Activated CD4-positive, alpha-beta T cell treated with anti-CD3 and anti-CD28 coated beads for 36 hours (primary cell): ENCODE measurements around the gene HDAC4. TPM values are rescaled to one million over a fixed set of nuclear protein-coding genes. Genes with fewer than 3 reads are reported as not detected.

ENCODE experiments used
- ATAC-seq: fragments of 200-7000 bp; cut with Tn5 transposase; one replicate; pipeline ENCODE4 v1.10.0; 2021; ENCODE audit warnings: mild to moderate bottlenecking, moderate library complexity
- CTCF ChIA-PET: fragments of 350-600 bp; sonication (Branson Sonifier 250); formaldehyde crosslinking; loops from one replicate; lab custom pipeline; 2021; ENCODE audit warnings: antibody characterized with exemption; lab: Charles Lee
- POLR2A ChIA-PET: fragments of 350-600 bp; sonication (Branson Sonifier 250); formaldehyde crosslinking; loops from one replicate; lab custom pipeline; 2021; ENCODE audit warnings: antibody characterized with exemption, inconsistent platforms; lab: Charles Lee
- DNase-seq: peaks from one replicate; pipeline ENCODE4 v3.0.0-alpha.2; 2020
- H3K27ac Mint-ChIP-seq: one replicate; pipeline ENCODE4 v1.8.0; 2021; ENCODE audit warnings: mixed read lengths
- H3K27me3 Mint-ChIP-seq: one replicate; pipeline ENCODE4 v1.8.0; 2021; ENCODE audit warnings: mixed read lengths
- H3K36me3 Mint-ChIP-seq: one replicate; pipeline ENCODE4 v1.8.0; 2021; ENCODE audit warnings: low read depth, mixed read lengths
- H3K4me1 Mint-ChIP-seq: one replicate; pipeline ENCODE4 v1.8.0; 2021; ENCODE audit warnings: mixed read lengths
- H3K4me3 Mint-ChIP-seq: one replicate; pipeline ENCODE4 v1.8.0; 2021; ENCODE audit warnings: mild to moderate bottlenecking, moderate library complexity, mixed read lengths
- H3K9me3 Mint-ChIP-seq: one replicate; pipeline ENCODE4 v1.8.0; 2021; ENCODE audit warnings: low read depth, mixed read lengths
- intact Hi-C, 2 experiments: fragments of 100-400 bp; cut with DNase I in 1 of 2; cut with micrococcal nuclease in 1 of 2; formaldehyde crosslinking; loops; one replicate each; pipeline versions ENCODE4 v1.14.2 to v1.15.1; 2022 to 2024; cut with DNase I, micrococcal nuclease
- total RNA-seq, 2 experiments: library from RNA; stranded (reverse); gene quantifications; one replicate each; pipeline ENCODE4 v1.2.3, GENCODE V29; 2021

Gene HDAC4
- total RNA-seq, 2 experiments from 2014 or later, result 25.4 to 30.4 TPM

- CTCF ChIA-PET, result no interaction called here
- H3K27me3 Mint-ChIP-seq, result no peaks in the 10 kb centered on the region
Observed at GRCh38 chr2:239192456-239192855, 208.4 kb downstream of the HDAC4 start.

GRCh38 chr2:239190921-239191885 is 209.6 kb downstream of the HDAC4 start:
- no peak overlapping the region for H3K27ac Mint-ChIP-seq
- POLR2A ChIA-PET, result no interaction called here
- no peaks in the 10 kb centered on the region for H3K9me3 Mint-ChIP-seq
- no peak overlapping the region for H3K4me3 Mint-ChIP-seq
- H3K27me3 Mint-ChIP-seq, result no peaks in the 10 kb centered on the region
- no peak for ATAC-seq
- peak; percentile 2 for DNase-seq
- CTCF ChIA-PET, result no interaction called here
- intact Hi-C loops, result no loop called here
- peaks cover 33% of the 10 kb centered on the region for H3K36me3 Mint-ChIP-seq
- peaks cover 11% of the 10 kb centered on the region for H3K4me1 Mint-ChIP-seq

More at GRCh38 chr2:239192456-239192855, 208.4 kb downstream of the HDAC4 start:
- Mint-ChIP-seq H3K4me3 (no peak overlapping the region), H3K27ac (peak overlapping the region; percentile 25), H3K4me1 (peaks cover 16% of the 10 kb centered on the region), H3K36me3 (peaks cover 26% of the 10 kb centered on the region), H3K9me3 (no peaks in the 10 kb centered on the region)
- DNase-seq (no peak), ATAC-seq (no peak)
- intact Hi-C loops, result no loop called here
- POLR2A ChIA-PET, result no interaction called here

- ChIA-PET POLR2A (no interaction called here), CTCF (no interaction called here)
- Mint-ChIP-seq H3K36me3 (peaks cover 30% of the 10 kb centered on the region), H3K27me3 (no peaks in the 10 kb centered on the region), H3K4me3 (no peak overlapping the region), H3K27ac (no peak overlapping the region), H3K4me1 (peaks cover 6% of the 10 kb centered on the region), H3K9me3 (no peaks in the 10 kb centered on the region)
- intact Hi-C loops, result no loop called here
- ATAC-seq (no peak), DNase-seq (peak; percentile 2)
Observed at GRCh38 chr2:239190361-239190760, 210.5 kb downstream of the HDAC4 start.

GRCh38 chr2:239189711-239190131 is 211.1 kb downstream of the HDAC4 start:
- peaks cover 30% of the 10 kb centered on the region for H3K36me3 Mint-ChIP-seq
- no peak overlapping the region for H3K27ac Mint-ChIP-seq
- ChIA-PET POLR2A (no interaction called here), CTCF (no interaction called here)
- no peak for ATAC-seq
- intact Hi-C loops, result no loop called here
- H3K9me3 Mint-ChIP-seq, result no peaks in the 10 kb centered on the region
- H3K27me3 Mint-ChIP-seq, result no peaks in the 10 kb centered on the region
- H3K4me1 Mint-ChIP-seq, result peaks cover 6% of the 10 kb centered on the region
- peak; percentile 2 for DNase-seq
- no peak overlapping the region for H3K4me3 Mint-ChIP-seq

- Mint-ChIP-seq H3K9me3 (no peaks in the 10 kb centered on the region), H3K27me3 (no peaks in the 10 kb centered on the region), H3K4me3 (no peak overlapping the region), H3K27ac (no peak overlapping the region), H3K36me3 (peaks cover 30% of the 10 kb centered on the region), H3K4me1 (peaks cover 6% of the 10 kb centered on the region)
- intact Hi-C loops, result no loop called here
- no peak for ATAC-seq
- ChIA-PET POLR2A (interaction anchor here (0.6 kb wide), 2 partner anchors 215 to 841 kb away, joined by 3 read pairs; no protein-coding TSS in a partner anchor), CTCF (interaction anchor here (0.8 kb wide), 1 partner anchor 86 kb away, joined by 3 read pairs; no protein-coding TSS in a partner anchor)
- DNase-seq, result peak; percentile 2
Observed at GRCh38 chr2:239188536-239188935, 212.3 kb downstream of the HDAC4 start.

- ATAC-seq (no peak), DNase-seq (no peak)
- Mint-ChIP-seq H3K9me3 (no peaks in the 10 kb centered on the region), H3K36me3 (peaks cover 32% of the 10 kb centered on the region), H3K4me1 (peaks cover 9% of the 10 kb centered on the region), H3K27ac (no peak overlapping the region), H3K4me3 (no peak overlapping the region), H3K27me3 (no peaks in the 10 kb centered on the region)
- ChIA-PET CTCF (interaction anchor here (1.0 kb wide), 1 partner anchor 68 kb away, joined by 5 read pairs; no protein-coding TSS in a partner anchor), POLR2A (no interaction called here)
- intact Hi-C loops, result no loop called here
Observed at GRCh38 chr2:239187464-239188253, 213.2 kb downstream of the HDAC4 start.

GRCh38 chr2:239186516-239187357 is 214.1 kb downstream of the HDAC4 start:
- DNase-seq (no peak), ATAC-seq (no peak)
- H3K4me1 Mint-ChIP-seq, result peaks cover 6% of the 10 kb centered on the region
- H3K27ac Mint-ChIP-seq, result no peak overlapping the region
- ChIA-PET CTCF (interaction anchor here (0.6 to 1.0 kb wide), 2 partner anchors 68 to 96 kb away, joined by 3 to 5 read pairs; no protein-coding TSS in a partner anchor), POLR2A (no interaction called here)
- intact Hi-C loops, result no loop called here
- H3K36me3 Mint-ChIP-seq, result peaks cover 32% of the 10 kb centered on the region
- H3K9me3 Mint-ChIP-seq, result no peaks in the 10 kb centered on the region
- H3K4me3 Mint-ChIP-seq, result no peak overlapping the region
- no peaks in the 10 kb centered on the region for H3K27me3 Mint-ChIP-seq

GRCh38 chr2:239184968-239185903 is 215.6 kb downstream of the HDAC4 start:
- H3K27me3 Mint-ChIP-seq, result no peaks in the 10 kb centered on the region
- H3K9me3 Mint-ChIP-seq, result no peaks in the 10 kb centered on the region
- no peak for ATAC-seq
- no peak overlapping the region for H3K4me3 Mint-ChIP-seq
- no peak overlapping the region for H3K27ac Mint-ChIP-seq
- H3K36me3 Mint-ChIP-seq, result peaks cover 34% of the 10 kb centered on the region
- CTCF ChIA-PET, result no interaction called here
- intact Hi-C loops, result no loop called here
- DNase-seq, result peak; percentile 2
- POLR2A ChIA-PET, result no interaction called here
- H3K4me1 Mint-ChIP-seq, result peaks cover 6% of the 10 kb centered on the region

- CTCF ChIA-PET, result interaction anchor here (1.2 kb wide), 1 partner anchor 12 kb away, joined by 3 read pairs; no protein-coding TSS in a partner anchor
- Mint-ChIP-seq H3K9me3 (no peaks in the 10 kb centered on the region), H3K4me3 (no peak overlapping the region), H3K27ac (no peak overlapping the region), H3K4me1 (peaks cover 6% of the 10 kb centered on the region), H3K36me3 (peaks cover 29% of the 10 kb centered on the region), H3K27me3 (no peaks in the 10 kb centered on the region)
- intact Hi-C loops, result no loop called here
- no peak for DNase-seq
- ATAC-seq, result no peak
- POLR2A ChIA-PET, result no interaction called here
Observed at GRCh38 chr2:239184179-239184578, 216.6 kb downstream of the HDAC4 start.
